Karpas-422 (cell line): Measurements from ENCODE around the gene SLFN14. TPM values are rescaled to one million over a fixed set of nuclear protein-coding genes. Genes with fewer than 3 reads are reported as not detected.
A peak's percentile ranks its signal among the peaks of the same experiment; 100 is the strongest.
"Not testable (repeated sequence)": the region's sequence is repeated elsewhere in the genome, so short reads cannot be mapped to it uniquely, and the experiment has no call there.

ENCODE experiments used
- DNase-seq: peaks from one replicate; pipeline ENCODE4 v3.0.0-alpha.2; 2015
- H2AFZ ChIP-seq: fragments of 200-600 bp; sonication (generic); 2 replicates; pipeline ENCODE4 v1.6.1; 2014; ENCODE audit warnings: antibody characterized with exemption, low read length, mixed read lengths
- H3K27ac ChIP-seq: fragments of 200-600 bp; sonication (generic); 2 replicates; pipeline ENCODE4 v1.5.1; 2014; ENCODE audit warnings: mild to moderate bottlenecking, low read length, moderate library complexity
- H3K27me3 ChIP-seq: fragments of 200-600 bp; sonication (generic); 2 replicates; pipeline ENCODE4 v1.6.1; 2014; ENCODE audit warnings: low read length, mixed read lengths
- H3K36me3 ChIP-seq: fragments of 200-600 bp; sonication (generic); 2 replicates; pipeline ENCODE4 v1.6.1; 2014; ENCODE audit warnings: low read length, mixed read lengths; ENCODE audit not compliant: insufficient read depth
- H3K4me1 ChIP-seq: fragments of 200-600 bp; sonication (generic); 2 replicates; pipeline ENCODE4 v1.6.1; 2014; ENCODE audit warnings: mild to moderate bottlenecking, low read length, mixed read lengths
- H3K4me2 ChIP-seq: fragments of 200-600 bp; sonication (generic); 2 replicates; pipeline ENCODE4 v1.6.1; 2014; ENCODE audit warnings: low read length, low read depth, mild to moderate bottlenecking; ENCODE audit not compliant: poor library complexity, severe bottlenecking
- H3K4me3 ChIP-seq: fragments of 200-600 bp; sonication (generic); 2 replicates; pipeline ENCODE4 v1.5.1; 2014; ENCODE audit warnings: mild to moderate bottlenecking, antibody characterized with exemption, low read length, mixed read lengths
- H3K79me2 ChIP-seq: fragments of 200-600 bp; sonication (generic); 2 replicates; pipeline ENCODE4 v1.6.1; 2014; ENCODE audit warnings: mild to moderate bottlenecking, low read length, mixed read lengths
- H3K9ac ChIP-seq: fragments of 200-600 bp; sonication (generic); 2 replicates; pipeline ENCODE4 v1.6.0; 2014; ENCODE audit warnings: low read length
- H3K9me2 ChIP-seq: fragments of 200-600 bp; sonication (generic), shearing (Covaris generic); replicated peaks from 2 replicates; pipeline ENCODE4 v1.6.0; 2014; ENCODE audit warnings: mild to moderate bottlenecking, low read length, moderate library complexity; ENCODE audit not compliant: insufficient read depth
- H3K9me3 ChIP-seq: fragments of 300-700, 200-600 bp; sonication (generic); 2 replicates; pipeline ENCODE4 v1.6.1; 2014; ENCODE audit warnings: low read length, mixed read lengths
- H4K20me1 ChIP-seq: fragments of 200-600 bp; sonication (generic); 2 replicates; pipeline ENCODE4 v1.6.1; 2014; ENCODE audit warnings: mild to moderate bottlenecking, antibody characterized with exemption, low read length, low read depth; ENCODE audit not compliant: insufficient read depth
- total RNA-seq: library from RNA; depleted of rRNA; stranded (reverse); fragments of >200 nt; shearing (Covaris generic); gene quantifications from 2 replicates; pipeline ENCODE4 v1.2.3, GENCODE V29; 2014; ENCODE audit warnings: low replicate concordance

SLFN14 gene
- total RNA-seq, 1 experiment from 2014 or later: not detected

- Histone ChIP-seq H2AFZ (0 out of 2 replicates have a peak overlapping the region, but pooled peaks have one; percentile 41), H3K9ac (no peak overlapping the region), H3K27me3 (no peaks in the 10 kb centered on the region), H3K4me1 (peaks cover 9% of the 10 kb centered on the region), H3K4me2 (peak overlapping the region; percentile 41), H3K4me3 (no peak overlapping the region), H3K36me3 (no peaks in the 10 kb centered on the region), H3K9me2 (no peaks in the 10 kb centered on the region), H3K9me3 (no peaks in the 10 kb centered on the region), H4K20me1 (no peaks in the 10 kb centered on the region), H3K27ac (no peak overlapping the region), H3K79me2 (no peaks in the 10 kb centered on the region)
- DNase-seq: no peak
These were observed 19.8 kb downstream of the SLFN14 start for GRCh38 chr17:35540589-35541404.

GRCh38 chr17:35539659-35540026, 21.0 kb downstream of the SLFN14 start:
- no peak for DNase-seq
- Histone ChIP-seq H3K36me3 (no peaks in the 10 kb centered on the region), H3K4me3 (no peak overlapping the region), H3K9ac (no peak overlapping the region), H3K9me2 (no peaks in the 10 kb centered on the region), H3K27me3 (no peaks in the 10 kb centered on the region), H4K20me1 (no peaks in the 10 kb centered on the region), H2AFZ (no peak overlapping the region), H3K4me1 (peaks cover 9% of the 10 kb centered on the region), H3K27ac (no peak overlapping the region), H3K9me3 (no peaks in the 10 kb centered on the region), H3K79me2 (no peaks in the 10 kb centered on the region), H3K4me2 (no peak overlapping the region)

GRCh38 chr17:35537601-35538141, 22.9 kb downstream of the SLFN14 start, which contains the start of gene SLFN12L:
Gene SLFN12L, minus strand, starts transcription at chr17:35537678. Its CDS starts 15,314 bp downstream, at chr17:35522364.
- no peaks in the 10 kb centered on the region for H3K27me3 ChIP-seq
- no peaks in the 10 kb centered on the region for H3K9me3 ChIP-seq
- no peaks in the 10 kb centered on the region for H4K20me1 ChIP-seq
- H3K9ac ChIP-seq: no peak within 1 kb of the TSS
- no peaks in the 10 kb centered on the region for H3K79me2 ChIP-seq
- DNase-seq: no peak
- no peak within 1 kb of the TSS for H2AFZ ChIP-seq
- no peaks in the 10 kb centered on the region for H3K9me2 ChIP-seq
- peaks cover 9% of the 10 kb centered on the region for H3K4me1 ChIP-seq
- H3K36me3 ChIP-seq: no peaks in the 10 kb centered on the region
- H3K4me2 ChIP-seq: no peak within 1 kb of the TSS
- no peak within 1 kb of the TSS for H3K27ac ChIP-seq
- H3K4me3 ChIP-seq: no peak within 1 kb of the TSS

DNA sequence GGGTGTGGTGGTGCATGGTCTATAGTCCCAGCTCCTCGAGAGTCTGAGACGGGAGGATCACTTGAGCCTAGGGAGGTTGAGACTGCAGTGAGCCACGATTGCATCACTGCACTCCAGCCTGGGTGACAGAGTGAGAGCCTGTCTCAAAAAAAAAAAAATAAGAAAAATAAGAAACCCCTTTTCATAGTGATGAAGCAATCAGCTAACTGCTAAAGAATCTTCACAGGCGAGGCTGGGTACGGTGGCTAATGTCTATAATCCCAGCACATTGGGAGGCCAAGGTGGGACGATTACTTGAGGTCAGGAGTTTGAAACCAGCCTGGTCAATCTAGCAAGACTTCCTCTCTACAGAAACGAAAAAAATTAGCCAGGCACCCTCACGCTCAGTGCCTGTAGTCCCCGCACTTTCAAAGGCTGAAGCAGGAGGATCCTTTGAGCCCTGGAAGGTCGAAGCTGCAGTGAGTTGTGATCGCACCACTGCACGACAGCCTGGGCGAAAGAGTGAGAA, 23.9 kb downstream of the SLFN14 start:
- H3K4me1 ChIP-seq: peaks cover 9% of the 10 kb centered on the region
- DNase-seq: no peak
- H3K4me3 ChIP-seq: no peak overlapping the region
- no peaks in the 10 kb centered on the region for H3K9me2 ChIP-seq
- no peaks in the 10 kb centered on the region for H4K20me1 ChIP-seq
- H3K36me3 ChIP-seq: no peaks in the 10 kb centered on the region
- no peak overlapping the region for H3K9ac ChIP-seq
- H3K79me2 ChIP-seq: no peaks in the 10 kb centered on the region
- H3K9me3 ChIP-seq: no peaks in the 10 kb centered on the region
- H3K27me3 ChIP-seq: no peaks in the 10 kb centered on the region
- no peak overlapping the region for H3K27ac ChIP-seq
- H3K4me2 ChIP-seq: no peak overlapping the region
- no peak overlapping the region for H2AFZ ChIP-seq

DNA sequence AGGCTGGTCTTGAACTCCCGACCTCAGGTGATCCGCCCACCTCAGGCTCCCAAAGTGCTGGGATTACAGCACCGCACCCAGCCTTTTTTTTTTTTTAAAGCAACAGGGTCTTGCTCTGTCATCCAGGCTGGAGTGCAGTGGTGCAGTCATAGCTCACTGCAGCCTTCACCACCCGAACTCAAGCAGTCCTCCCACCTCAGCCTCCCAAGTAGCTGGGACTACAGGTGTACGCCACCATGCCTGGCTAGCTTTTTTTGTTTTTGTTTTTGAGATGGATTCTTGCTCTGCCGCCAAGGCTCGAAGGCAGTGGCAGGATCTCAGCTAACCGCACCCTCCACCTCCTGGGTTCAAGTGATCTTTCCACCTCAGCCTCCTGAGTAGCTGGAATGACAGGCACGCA, 25.2 kb downstream of the SLFN14 start:
- not testable (repeated sequence) for H4K20me1 ChIP-seq, DNase-seq, H3K27ac ChIP-seq, H3K27me3 ChIP-seq, H3K9ac ChIP-seq, H3K4me1 ChIP-seq, H3K4me3 ChIP-seq, H3K9me3 ChIP-seq, H3K4me2 ChIP-seq, H3K79me2 ChIP-seq, H3K36me3 ChIP-seq, H3K9me2 ChIP-seq, H2AFZ ChIP-seq

DNA sequence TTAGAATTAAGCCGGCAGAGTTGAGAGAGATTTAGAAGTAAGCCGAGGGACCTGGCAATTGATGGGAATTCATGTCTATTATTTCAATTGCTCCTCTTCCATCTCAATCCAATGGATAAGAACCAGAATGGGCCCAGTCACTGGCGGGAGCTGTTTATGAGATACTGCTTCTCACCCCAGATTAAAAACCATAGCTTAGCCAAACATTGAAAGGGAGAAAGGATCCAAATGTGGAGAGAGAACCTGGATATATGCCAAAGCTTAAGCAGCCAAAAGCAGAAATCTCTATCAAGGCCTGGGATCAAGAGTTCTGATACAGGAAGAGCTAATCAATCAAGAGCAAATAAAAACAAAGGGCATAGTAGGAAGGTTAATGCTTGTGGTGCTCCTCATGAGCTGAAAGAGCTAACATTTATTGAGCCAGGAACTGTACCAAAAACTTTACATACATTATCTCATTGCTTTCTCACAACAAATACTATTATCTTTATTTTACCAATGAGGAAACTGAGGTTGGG, 26.0 kb downstream of the SLFN14 start:
- H3K9ac ChIP-seq: no peak overlapping the region
- H3K36me3 ChIP-seq: no peaks in the 10 kb centered on the region
- H2AFZ ChIP-seq: no peak overlapping the region
- H3K79me2 ChIP-seq: no peaks in the 10 kb centered on the region
- H3K4me2 ChIP-seq: no peak overlapping the region
- H3K9me2 ChIP-seq: no peaks in the 10 kb centered on the region
- no peaks in the 10 kb centered on the region for H3K9me3 ChIP-seq
- no peaks in the 10 kb centered on the region for H3K27me3 ChIP-seq
- H3K4me1 ChIP-seq: peaks cover 1% of the 10 kb centered on the region; the same call in 1 of the 2 replicates
- H3K27ac ChIP-seq: no peak overlapping the region
- H4K20me1 ChIP-seq: no peaks in the 10 kb centered on the region
- DNase-seq: no peak
- no peak overlapping the region for H3K4me3 ChIP-seq

- Histone ChIP-seq H3K4me2 (no peak overlapping the region), H3K36me3 (no peaks in the 10 kb centered on the region), H2AFZ (no peak overlapping the region), H3K27me3 (no peaks in the 10 kb centered on the region), H3K9ac (no peak overlapping the region), H3K27ac (no peak overlapping the region), H3K9me3 (no peaks in the 10 kb centered on the region), H3K9me2 (no peaks in the 10 kb centered on the region), H3K4me3 (no peak overlapping the region), H4K20me1 (no peaks in the 10 kb centered on the region), H3K4me1 (no peaks in the 10 kb centered on the region), H3K79me2 (no peaks in the 10 kb centered on the region)
- no peak for DNase-seq
These were observed 29.5 kb downstream of the SLFN14 start for GRCh38 chr17:35531160-35531559.

GRCh38 chr17:35529866-35530265, 30.8 kb downstream of the SLFN14 start:
- H3K27me3 ChIP-seq: no peaks in the 10 kb centered on the region
- H2AFZ ChIP-seq: no peak overlapping the region
- H3K9me3 ChIP-seq: no peaks in the 10 kb centered on the region
- H3K36me3 ChIP-seq: no peaks in the 10 kb centered on the region
- no peak overlapping the region for H3K9ac ChIP-seq
- no peaks in the 10 kb centered on the region for H3K4me1 ChIP-seq
- H4K20me1 ChIP-seq: no peaks in the 10 kb centered on the region
- no peaks in the 10 kb centered on the region for H3K9me2 ChIP-seq
- no peak for DNase-seq
- H3K79me2 ChIP-seq: no peaks in the 10 kb centered on the region
- H3K4me2 ChIP-seq: no peak overlapping the region
- H3K4me3 ChIP-seq: no peak overlapping the region
- no peak overlapping the region for H3K27ac ChIP-seq
